Right lung (tissue), 5 donors: ENCODE results near the gene VAV1. TPM values are rescaled to one million over a fixed set of nuclear protein-coding genes. Genes with fewer than 3 reads are reported as not detected.
"Not testable (repeated sequence)": the region's sequence is repeated elsewhere in the genome, so short reads cannot be mapped to it uniquely, and the experiment has no call there.

Experiments used
- DNase-seq, 2 donors: peaks; one replicate each; pipeline ENCODE4 v3.0.0-alpha.2; 2013
- polyA plus RNA-seq, 5 donors: library from polyadenylated mRNA; unstranded; fragments of 120-200 nt; gene quantifications; one replicate each; pipeline versions ENCODE4 v1.2.1 to v1.2.3, GENCODE V29; 2013; ENCODE audit warnings: inconsistent platforms in 1 of 5, low replicate concordance in 1 of 5; ENCODE audit not compliant: insufficient read length in 5 of 5, insufficient read depth in 1 of 5

The VAV1 gene
- polyA plus RNA-seq, 5 donors: 2.0 to 2.6 (median 2.2) TPM

DNA sequence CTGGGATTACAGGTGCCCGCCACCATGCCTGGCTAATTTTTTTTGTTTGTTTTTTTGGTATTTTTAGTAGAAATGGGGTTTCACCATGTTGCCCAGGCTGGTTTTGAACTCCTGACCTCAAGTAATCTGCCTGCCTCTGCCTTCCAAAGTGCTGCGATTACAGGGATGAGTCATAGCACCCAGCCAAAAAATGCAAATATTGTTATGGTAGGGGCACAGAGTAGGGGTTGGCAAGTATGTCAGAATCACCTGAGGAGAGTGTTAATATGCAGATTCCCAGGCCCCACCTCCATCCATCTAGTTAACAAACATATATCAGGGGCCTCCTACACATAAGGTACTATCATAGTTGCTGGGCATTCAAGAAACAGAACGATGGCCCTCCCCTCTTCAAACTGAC, 44.7 kb downstream of the VAV1 start:
- DNase-seq: no peak

DNA sequence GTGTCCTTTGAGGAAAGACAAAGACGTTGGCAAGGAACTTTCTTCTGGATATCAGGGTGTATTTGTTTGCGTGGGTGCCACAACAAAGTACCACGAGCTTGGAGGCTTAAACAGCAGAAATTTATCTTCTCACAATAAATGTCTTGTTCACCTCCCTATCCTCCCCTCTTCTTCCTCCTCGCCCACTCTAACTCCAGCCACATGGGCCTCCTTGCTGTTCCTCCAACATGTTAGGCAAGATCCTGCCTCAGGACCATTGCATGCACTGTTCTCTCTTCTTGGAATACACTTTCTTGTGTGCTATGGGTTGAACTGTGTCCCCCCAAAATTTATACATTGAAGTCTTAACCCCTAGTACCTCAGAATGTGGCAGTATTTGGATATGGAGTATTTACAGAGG, 45.7 kb downstream of the VAV1 start:
- no peak for DNase-seq

DNA sequence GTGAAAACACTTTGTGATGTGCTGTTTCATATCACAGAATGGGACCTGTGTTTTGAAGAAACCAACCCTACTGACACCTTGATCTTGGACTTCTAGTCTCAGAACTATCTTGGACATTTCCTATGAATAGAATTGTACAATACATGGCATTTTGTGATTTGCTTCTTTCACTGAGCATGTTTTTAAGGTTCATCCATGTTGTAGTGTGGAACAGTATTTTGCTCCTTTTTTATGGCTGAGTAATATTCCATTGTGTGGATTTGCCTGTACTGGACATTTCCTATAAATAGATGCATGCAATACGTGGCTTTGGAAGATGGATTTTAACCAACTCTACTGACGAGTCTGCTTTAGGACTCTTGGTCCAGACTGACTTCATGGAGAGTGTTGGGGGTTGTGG, 46.8 kb downstream of the VAV1 start:
- no peak for DNase-seq

DNA sequence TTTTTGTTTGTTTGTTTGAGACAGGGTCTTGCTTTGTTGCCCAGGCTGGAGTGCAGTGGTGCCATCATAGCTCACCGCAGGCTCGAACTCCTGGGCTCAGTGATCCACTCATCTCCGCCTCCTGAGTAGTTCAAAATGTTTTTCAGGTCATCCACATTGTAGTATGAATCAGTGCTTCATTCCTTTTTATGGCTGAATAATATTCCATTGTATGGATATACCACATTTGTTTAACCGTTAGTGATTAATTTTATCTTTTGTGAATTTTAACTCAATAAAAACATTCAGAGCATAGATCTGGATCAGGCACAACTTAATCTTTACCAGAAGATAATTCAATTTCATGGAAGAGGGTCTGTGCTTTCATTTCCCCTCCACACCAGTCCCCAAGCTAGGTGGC, 47.7 kb downstream of the VAV1 start:
- DNase-seq: no peak

DNA sequence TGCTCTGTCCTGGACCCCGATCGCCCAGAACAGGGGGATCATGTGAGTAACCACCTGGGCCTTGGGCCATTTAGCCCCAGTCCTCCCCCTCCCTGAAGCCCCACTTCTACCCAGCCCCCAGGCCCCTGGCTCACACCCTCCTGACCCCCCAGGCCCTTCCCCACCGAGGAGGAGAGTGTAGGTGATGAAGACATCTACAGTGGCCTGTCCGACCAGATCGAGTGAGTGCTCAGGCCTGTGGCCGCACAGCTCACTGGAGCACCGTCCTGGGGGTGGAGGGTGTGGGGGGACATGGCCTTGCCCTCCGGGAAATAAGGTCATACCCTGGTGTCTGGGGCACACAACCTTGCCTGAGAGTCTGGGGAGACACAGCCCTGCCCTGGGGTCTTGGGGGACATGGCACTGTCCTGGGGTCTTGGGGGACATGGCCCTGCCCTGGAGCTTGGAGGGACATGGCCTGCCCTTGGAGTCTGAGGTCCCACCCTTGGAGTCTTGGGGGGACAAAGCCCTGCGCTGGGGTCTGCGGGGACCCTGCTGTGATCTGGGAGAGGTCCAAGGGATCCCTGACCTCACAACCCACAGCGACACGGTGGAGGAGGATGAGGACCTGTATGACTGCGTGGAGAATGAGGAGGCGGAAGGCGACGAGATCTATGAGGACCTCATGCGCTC, 49.3 kb downstream of the VAV1 start:
- no peak for DNase-seq

DNA sequence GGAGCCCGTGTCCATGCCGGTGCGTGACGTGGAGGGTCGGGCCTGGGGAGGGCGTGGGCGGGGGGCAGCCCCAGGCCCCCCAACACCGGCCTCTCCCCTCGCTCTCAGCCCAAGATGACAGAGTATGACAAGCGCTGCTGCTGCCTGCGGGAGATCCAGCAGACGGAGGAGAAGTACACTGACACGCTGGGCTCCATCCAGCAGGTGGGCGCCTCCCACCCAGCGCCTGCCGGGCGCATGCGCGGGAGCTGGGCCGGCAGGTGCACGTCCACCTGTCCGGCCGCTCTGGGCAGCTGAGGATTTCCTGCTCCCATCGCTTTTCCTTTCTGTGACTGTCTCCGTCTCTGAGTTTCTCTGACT, 49.8 kb downstream of the VAV1 start:
- no peak for DNase-seq

DNA sequence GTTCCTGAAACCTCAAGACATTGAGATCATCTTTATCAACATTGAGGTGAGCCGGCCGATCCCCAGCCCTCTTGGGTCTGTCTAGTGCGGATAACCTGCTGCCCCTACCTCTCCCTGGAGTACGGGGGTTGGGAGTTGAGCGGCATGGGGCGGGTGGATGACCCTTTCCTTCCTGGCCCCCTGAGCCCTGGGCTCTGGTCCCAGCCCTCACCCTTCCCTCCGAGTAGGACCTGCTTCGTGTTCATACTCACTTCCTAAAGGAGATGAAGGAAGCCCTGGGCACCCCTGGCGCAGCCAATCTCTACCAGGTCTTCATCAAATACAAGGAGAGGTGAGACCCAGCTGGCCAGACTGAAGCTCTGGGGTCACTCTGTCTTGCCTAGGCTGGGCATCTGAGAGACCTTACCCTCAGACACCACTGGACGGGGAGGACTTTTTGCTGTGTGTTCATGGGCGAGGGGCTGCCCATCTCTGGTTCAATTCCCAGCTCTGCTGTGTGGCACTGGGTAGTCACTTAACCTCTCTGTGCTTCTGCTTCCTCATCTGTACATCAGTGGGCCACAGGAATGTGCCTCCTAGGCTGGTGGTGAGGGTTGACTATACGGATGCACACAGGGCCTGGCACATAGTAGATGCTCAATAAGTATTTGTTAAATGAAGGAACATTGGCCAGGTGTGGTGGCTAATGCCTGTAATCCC, 52.7 kb downstream of the VAV1 start:
- DNase-seq: no peak

DNA sequence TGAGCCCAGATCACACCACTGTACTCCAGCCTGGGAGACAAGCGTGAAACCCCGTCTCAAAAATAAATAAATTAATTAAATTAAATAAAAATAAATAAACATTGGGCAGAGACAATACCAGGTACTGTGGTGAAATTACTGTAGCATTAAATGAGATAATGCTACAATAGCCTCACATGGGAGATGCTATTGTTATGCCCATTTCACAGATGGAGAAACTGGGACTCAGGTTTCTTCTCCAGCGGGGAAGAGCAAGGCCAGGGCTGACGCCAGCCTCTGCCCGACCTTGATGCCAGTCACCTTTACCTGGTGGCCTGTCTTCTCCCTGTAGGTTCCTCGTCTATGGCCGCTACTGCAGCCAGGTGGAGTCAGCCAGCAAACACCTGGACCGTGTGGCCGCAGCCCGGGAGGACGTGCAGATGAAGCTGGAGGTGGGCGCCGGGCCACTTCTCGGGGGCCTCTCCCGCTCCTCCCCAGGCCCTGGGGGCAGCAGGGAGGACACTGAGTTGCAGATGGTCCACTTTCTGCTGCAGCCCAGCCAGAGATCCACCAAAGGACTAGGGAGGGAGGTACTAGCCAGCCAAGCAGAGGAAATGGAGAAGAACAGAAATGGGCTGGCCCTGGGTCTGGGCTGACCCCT, 53.9 kb downstream of the VAV1 start:
- no peak for DNase-seq

DNA sequence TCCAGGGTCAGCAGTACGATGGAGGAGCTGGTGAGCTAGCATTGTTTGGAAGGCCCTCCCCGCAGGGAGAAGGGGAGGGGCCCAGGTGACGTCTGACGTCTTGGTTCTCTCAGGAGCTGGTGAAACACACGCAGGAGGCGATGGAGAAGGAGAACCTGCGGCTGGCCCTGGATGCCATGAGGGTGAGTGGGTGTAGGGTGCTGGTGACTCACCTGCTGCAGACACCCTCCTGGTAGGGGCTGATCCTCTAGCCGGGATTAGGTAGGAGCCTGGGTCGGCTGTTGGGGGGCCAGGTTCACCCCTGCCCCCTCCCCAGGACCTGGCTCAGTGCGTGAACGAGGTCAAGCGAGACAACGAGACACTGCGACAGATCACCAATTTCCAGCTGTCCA, 55.8 kb downstream of the VAV1 start:
- DNase-seq: no peak

DNA sequence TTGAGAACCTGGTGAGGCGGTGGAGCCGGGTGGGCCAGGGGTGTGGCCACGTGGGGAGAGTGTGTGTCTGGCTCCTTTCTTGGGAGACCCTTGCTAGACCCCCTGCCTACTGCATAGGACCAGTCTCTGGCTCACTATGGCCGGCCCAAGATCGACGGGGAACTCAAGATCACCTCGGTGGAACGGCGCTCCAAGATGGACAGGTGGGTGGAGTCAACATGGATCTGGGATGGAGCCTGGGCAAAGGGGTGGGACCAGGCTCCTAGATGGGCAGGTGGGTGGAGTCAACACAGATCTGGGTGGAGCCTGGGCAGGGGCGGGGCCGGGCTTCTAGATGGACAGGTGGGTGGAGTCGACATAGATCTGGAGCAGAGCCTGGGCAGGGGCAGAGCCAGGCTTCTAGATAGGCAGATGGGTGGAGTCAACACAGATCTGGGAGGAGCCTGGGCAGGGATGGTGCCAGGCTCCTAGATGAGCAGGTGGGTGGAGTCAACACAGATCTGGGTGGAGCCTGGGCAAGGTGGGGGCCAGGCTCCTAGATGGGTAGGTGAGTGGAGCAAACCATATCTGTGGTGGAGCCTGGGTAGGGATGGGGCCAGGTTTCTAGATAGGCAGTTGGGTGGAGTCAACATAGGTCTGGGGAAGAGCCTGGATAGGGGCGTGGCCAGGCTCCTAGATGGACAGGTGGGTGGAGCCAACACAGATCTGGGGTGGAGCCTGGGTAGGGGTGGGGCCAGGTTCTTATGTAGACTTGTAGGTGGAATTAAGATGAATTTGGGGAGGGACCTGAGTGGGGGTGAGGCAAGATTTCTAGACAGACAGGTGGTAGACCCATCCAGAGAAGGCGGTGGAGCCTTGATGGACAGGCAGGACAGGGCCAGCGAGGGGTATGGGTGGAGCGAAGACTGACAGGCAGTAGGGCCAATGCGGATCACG, 56.5 kb downstream of the VAV1 start:
- no peak for DNase-seq

DNA sequence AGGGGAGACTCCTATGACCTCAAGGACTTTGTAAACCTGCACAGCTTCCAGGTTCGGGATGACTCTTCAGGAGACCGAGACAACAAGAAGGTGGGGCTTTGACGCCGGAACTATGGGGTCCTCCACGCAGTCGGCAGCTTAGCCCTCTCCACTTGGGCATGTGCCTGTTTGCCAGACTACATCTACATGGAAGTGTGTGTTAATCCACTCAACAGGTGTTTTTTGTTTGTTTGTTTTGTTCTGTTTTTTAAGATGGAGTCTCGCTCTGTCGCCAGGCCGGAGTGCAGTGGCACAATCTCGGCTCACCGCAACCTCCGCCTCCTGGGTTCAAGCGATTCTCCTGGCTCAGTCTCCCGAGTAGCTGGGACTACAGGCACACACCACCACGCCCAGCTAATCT, 57.3 kb downstream of the VAV1 start:
- not testable (repeated sequence) for DNase-seq

DNA sequence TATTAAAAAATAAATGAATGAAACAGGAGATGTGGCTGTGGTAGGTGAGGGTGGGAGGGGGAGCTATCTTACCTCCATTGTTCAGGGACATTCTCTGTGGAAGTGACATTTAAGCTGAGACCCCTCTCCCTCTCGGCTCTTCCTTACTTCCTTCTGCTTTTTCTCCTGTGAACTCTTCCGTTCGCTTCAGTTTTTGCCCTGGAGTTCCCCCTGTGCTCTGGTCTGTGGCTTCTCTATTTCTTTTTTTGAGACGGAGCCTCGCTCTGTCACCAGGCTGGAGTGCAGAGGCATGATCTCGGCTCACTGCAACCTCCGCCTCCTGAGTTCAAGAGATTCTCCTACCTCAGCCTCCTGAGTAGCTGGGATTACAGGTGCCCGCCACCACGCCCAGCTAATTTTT, 58.6 kb downstream of the VAV1 start:
- DNase-seq: not testable (repeated sequence)

DNA sequence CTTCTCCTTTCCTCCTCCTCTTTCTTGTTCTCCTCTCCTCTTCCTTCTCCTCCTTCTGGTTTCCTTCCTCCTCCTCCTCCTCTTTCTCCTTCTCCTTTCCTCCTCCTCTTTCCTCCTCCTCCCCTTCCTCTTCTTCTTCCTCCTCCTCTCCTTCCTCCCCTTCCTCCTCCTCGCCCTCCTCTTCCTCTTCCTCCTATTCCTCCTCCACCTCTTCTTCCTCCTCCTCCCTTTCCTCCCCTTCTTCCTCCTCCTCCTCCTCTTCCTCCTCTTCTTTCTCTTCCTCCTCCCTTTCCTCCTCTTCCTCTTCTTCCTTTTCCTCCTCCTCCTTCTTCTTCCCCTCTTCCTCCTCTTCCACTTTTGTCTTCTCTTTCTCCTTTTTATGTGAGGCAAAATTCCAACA, 59.9 kb downstream of the VAV1 start:
- DNase-seq: no peak

DNA sequence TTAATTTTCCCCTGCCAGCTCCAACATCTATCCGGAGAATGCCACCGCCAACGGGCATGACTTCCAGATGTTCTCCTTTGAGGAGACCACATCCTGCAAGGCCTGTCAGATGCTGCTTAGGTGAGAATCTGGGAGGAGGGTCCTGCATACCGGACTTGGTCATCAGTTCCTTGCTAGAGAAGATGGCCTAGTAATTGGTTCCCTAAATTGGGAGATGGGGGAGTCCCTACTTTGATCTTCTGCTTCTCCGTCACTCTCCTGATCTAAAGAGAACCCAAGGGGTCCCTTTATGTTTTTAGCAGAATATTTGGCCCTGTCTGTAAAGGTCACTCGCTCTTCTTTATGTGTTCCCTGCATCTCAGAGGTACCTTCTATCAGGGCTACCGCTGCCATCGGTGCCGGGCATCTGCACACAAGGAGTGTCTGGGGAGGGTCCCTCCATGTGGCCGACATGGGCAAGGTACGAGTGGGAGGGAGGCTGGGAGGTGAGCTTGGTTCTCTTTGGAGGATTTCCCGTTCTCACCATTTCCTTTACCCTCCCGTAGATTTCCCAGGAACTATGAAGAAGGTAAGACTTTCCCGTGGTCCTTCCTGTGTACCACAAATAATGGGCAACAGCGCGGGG, 60.8 kb downstream of the VAV1 start:
- no peak for DNase-seq

DNA sequence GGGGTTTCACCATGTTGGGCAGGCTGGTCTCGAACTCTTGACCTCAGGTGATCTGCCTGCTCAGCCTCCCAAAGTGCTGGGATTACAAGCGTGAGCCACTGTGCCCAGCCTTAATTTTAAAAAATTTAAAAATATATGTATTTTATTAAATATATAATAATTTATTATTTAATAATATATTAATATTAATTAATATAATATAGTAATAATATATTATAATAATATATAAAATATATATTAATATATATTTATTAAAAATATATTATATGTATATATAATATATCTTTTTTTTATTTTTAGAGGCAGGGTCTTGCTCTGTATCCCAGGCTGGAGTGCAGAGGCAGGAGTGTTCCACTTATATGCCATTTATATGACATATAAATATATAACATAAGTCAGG, 61.9 kb downstream of the VAV1 start:
- no peak for DNase-seq

DNA sequence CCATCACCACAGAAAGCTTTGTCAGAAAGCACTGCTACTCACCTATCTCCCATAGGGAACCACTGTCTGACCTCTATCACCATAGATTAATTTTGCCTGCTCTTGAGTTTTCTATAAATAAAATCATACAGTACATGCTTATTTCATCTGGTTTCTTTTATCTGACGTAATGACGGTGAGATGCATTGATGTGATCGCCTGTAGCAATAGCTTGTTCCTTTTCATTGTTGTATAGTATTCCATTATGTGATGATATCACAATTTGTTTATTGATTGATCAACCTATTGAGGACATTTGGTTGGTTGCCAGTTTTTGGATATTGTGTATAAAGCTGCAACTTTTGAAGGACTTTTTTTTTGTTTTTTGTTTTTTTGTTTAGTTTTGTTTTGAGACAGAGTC, 63.0 kb downstream of the VAV1 start:
- DNase-seq: no peak

DNA sequence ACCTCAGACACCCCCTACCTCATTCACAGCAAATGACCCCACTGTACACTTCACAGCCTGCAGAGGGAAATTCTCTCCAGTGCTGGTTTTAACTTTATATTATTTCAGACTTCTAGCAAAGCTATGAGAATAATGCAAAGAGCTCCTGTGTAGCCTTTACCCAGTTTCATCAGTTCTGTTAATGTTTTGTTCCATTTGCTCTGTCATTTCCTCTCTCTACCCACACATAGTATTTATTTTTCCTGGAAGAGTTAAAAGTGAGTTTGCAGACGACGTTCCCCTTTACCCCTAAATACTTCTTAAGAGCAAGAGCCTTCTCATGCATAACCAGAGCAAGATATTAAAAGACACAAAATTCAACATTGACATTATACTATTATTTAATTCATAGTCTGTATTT, 65.0 kb downstream of the VAV1 start:
- DNase-seq: no peak

DNA sequence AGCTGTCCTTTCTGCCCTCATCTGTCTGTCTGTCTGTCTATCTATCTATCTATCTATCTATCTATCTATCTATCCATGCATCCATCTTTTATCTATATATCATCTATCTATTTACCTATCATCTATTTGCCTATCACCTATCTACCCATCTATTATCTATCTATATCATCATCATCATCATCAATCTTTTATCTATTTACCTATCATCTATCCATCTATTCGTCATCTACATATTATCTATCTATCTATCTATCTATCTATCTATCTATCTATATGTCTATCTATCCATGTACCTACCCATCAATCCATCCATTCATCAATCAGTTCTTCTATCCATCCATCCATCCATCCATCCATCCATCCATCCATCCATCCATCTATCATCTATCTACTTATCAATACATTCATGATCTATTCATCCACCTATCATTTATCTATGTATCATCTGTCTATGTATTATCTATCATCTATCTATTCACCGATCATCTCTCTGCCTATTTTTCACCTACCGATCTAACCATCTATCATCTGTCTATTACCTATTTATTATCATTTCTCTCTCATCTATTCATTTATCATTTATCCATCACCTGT, 65.7 kb downstream of the VAV1 start:
- DNase-seq: no peak

DNA sequence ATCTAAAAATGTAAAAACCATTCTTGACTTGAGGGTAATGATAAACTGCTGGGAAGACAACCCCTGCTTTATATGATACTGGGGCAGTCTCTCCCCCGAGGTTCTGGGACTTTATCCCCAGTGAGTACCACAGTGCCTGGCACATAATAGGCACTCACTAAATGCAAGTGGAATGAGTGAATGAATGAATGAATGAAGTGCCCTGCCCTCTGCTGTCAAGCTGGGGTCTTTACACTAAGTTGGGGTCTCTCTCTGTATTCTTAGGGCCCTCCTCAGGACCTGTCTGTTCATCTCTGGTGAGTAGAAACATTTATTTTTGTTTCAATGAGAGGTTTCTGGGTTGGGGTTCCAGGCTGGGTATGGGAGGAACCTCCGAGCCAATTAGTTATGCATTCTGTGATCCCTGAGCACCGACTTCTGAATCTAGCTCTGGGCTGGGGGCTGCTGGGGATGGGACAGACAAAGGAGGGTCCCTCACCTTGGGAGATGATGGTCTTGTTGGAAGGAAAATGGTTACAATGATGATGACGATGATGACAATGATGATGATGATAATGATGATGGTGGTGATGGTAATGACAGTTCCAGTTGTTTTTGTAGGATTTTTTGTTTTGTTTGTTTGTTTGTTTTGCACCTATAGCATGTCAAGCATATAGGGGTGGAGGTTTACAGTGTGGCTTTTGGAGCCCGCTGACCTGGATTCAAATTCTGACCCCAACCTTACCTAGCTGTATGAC, 70.5 kb downstream of the VAV1 start:
- DNase-seq: no peak

DNA sequence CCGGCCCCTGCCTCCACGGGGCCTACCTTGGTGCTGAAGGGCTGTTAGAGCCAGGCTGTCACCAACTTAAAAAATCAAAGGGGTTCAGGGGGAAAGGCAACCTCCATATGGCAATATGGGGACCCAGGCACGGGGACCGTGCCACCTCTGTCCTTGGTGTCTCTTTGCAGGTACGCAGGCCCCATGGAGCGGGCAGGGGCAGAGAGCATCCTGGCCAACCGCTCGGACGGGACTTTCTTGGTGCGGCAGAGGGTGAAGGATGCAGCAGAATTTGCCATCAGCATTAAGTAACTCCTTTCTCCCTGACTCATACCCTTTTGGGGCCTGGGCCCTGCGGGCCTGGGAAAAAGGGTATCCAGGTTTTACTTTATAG, 75.3 kb downstream of the VAV1 start:
- DNase-seq: no peak

DNA sequence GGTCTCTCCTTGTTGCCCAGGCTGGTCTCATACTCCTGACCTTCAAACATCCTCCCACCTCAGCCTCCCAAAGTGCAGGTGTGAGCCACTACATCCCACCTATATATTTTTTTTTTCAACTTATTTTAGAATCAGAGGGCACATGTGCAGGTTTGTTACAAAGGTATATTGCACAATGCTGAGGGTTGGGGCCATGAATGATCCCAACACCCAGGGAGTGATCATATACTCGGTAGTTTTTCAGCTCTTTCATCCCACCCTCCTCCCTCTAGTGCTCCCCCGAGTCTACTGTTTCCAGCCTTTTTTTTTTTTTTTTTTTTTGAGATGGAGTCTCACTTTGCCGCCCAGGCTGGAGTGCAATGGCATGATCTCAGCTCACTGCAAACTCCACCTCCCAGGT, 76.5 kb downstream of the VAV1 start:
- no peak for DNase-seq
